HUES64 (cell line): ENCODE data around the gene ASCC3.

ENCODE experiments used
- H3K27ac ChIP-seq: 2 replicates; pipeline ENCODE4 v1.7.0; 2013; ENCODE audit warnings: low read depth, low read length, inconsistent platforms
- H3K27me3 ChIP-seq: 2 replicates; pipeline ENCODE4 v1.6.1; 2013; ENCODE audit warnings: mild to moderate bottlenecking, low read length; ENCODE audit not compliant: insufficient read depth
- H3K36me3 ChIP-seq: 2 replicates; pipeline ENCODE4 v1.6.1; 2013; ENCODE audit warnings: mild to moderate bottlenecking, low read length; ENCODE audit not compliant: insufficient read depth
- H3K4me1 ChIP-seq: 2 replicates; pipeline ENCODE4 v1.6.1; 2013; ENCODE audit warnings: mild to moderate bottlenecking, low read length, moderate library complexity; ENCODE audit not compliant: insufficient read depth
- H3K4me3 ChIP-seq: 2 replicates; pipeline ENCODE4 v1.5.1; 2013; ENCODE audit warnings: mild to moderate bottlenecking, low read length, moderate library complexity
- H3K9ac ChIP-seq: 2 replicates; pipeline ENCODE4 v1.6.1; 2013; ENCODE audit warnings: mild to moderate bottlenecking, low read depth, low read length
- H3K9me3 ChIP-seq: 2 replicates; pipeline ENCODE4 v1.6.1; 2013; ENCODE audit warnings: low read depth, low read length; ENCODE audit not compliant: insufficient read depth
- WGBS: fragments of 150-250, 120-280 bp; methylation state at CpG from one replicate; pipeline ENCODE4 v1.1.7; 2013; ENCODE audit warnings: missing lambda C conversion rate; 5-methylcytosine and 5-hydroxymethylcytosine counted together

The ASCC3 gene

DNA sequence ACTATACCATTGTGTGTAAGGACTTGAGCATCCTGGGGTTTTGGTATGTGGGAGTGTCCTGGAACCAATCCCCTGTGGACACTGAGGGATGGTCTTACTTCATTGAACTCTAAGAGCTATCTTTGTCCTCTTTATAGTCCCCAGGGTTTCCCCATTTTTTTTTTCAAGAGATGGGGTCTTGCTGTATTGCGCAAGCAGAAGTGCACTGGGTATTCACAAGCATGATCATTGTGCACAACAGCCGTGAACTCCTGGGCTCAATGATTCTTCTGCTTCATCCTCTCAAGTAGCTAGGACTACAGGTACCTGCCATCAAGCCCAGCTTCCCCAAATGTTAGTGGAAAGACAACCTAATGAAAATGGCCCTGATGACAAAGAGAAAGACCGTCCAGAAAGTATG, 2.2 kb upstream of the ASCC3 start:
- peaks cover 49% of the 10 kb centered on the region for H3K4me1 ChIP-seq
- H3K9me3 ChIP-seq, result no peaks in the 10 kb centered on the region
- WGBS, result 98% methylated on average over 3 of the region's 3 CpGs

GRCh38 chr6:100881707-100882040, 545 bp upstream of the ASCC3 start:
- Histone ChIP-seq H3K4me3 (peak overlapping the region; percentile 86), H3K27ac (peak overlapping the region; percentile 83; the same call in 1 of the 2 replicates), H3K27me3 (no peaks in the 10 kb centered on the region), H3K36me3 (no peaks in the 10 kb centered on the region), H3K9ac (peak overlapping the region; percentile 80), H3K4me1 (peaks cover 62% of the 10 kb centered on the region), H3K9me3 (no peaks in the 10 kb centered on the region)
- 37% methylated on average over 6 of the region's 6 CpGs for WGBS

More for the DNA sequence above, 2.2 kb upstream of the ASCC3 start:
- H3K4me3 ChIP-seq, result no peak overlapping the region
- no peak overlapping the region for H3K27ac ChIP-seq
- no peak overlapping the region for H3K9ac ChIP-seq
- no peaks in the 10 kb centered on the region for H3K36me3 ChIP-seq
- no peaks in the 10 kb centered on the region for H3K27me3 ChIP-seq

- Histone ChIP-seq H3K27me3 (no peaks in the 10 kb centered on the region), H3K4me3 (peak overlapping the region; percentile 86), H3K9me3 (no peaks in the 10 kb centered on the region), H3K36me3 (no peaks in the 10 kb centered on the region), H3K27ac (peak overlapping the region; percentile 83), H3K4me1 (peaks cover 63% of the 10 kb centered on the region), H3K9ac (peak overlapping the region; percentile 80)
- 0% methylated on average over 1 of the region's 5 CpGs for WGBS
These were observed 828 bp downstream of the ASCC3 start for GRCh38 chr6:100880149-100880852.

GRCh38 chr6:100879317-100879716, 1.8 kb downstream of the ASCC3 start:
- Histone ChIP-seq H3K4me3 (peak overlapping the region; percentile 86), H3K4me1 (peaks cover 59% of the 10 kb centered on the region), H3K9me3 (no peaks in the 10 kb centered on the region), H3K27me3 (no peaks in the 10 kb centered on the region), H3K27ac (peak overlapping the region; percentile 81), H3K36me3 (no peaks in the 10 kb centered on the region), H3K9ac (no peak overlapping the region)
- 20% methylated on average over 2 of the region's 2 CpGs for WGBS

GRCh38 chr6:100877851-100878250, 3.3 kb downstream of the ASCC3 start:
- H3K4me3 ChIP-seq, result peak overlapping the region; percentile 11; the same call in 1 of the 2 replicates

GRCh38 chr6:100876251-100876650, 4.9 kb downstream of the ASCC3 start:
- no peaks in the 10 kb centered on the region for H3K9me3 ChIP-seq
- no peak overlapping the region for H3K9ac ChIP-seq
- peaks cover 47% of the 10 kb centered on the region for H3K4me1 ChIP-seq
- H3K27me3 ChIP-seq, result no peaks in the 10 kb centered on the region
- no peak overlapping the region for H3K27ac ChIP-seq
- H3K4me3 ChIP-seq, result no peak overlapping the region
- peaks cover 5% of the 10 kb centered on the region; the same call in 1 of the 2 replicates for H3K36me3 ChIP-seq

More at GRCh38 chr6:100877851-100878250, 3.3 kb downstream of the ASCC3 start:
- Histone ChIP-seq H3K36me3 (no peaks in the 10 kb centered on the region), H3K27me3 (no peaks in the 10 kb centered on the region), H3K9me3 (no peaks in the 10 kb centered on the region), H3K27ac (peak overlapping the region; percentile 81), H3K9ac (peak overlapping the region; percentile 14; the same call in 1 of the 2 replicates), H3K4me1 (peaks cover 57% of the 10 kb centered on the region)

GRCh38 chr6:100865525-100865924, 15.6 kb downstream of the ASCC3 start:
- Histone ChIP-seq H3K4me3 (no peak overlapping the region), H3K4me1 (no peaks in the 10 kb centered on the region), H3K27me3 (no peaks in the 10 kb centered on the region), H3K36me3 (peaks cover 79% of the 10 kb centered on the region), H3K9ac (no peak overlapping the region), H3K27ac (no peak overlapping the region), H3K9me3 (no peaks in the 10 kb centered on the region)
- WGBS, result 100% methylated on average over 1 of the region's 2 CpGs

- H3K27me3 ChIP-seq, result no peaks in the 10 kb centered on the region
- whole genome bisulfite sequencing, result 89% methylated on average over 2 of the region's 2 CpGs
- H3K4me3 ChIP-seq, result no peak overlapping the region
- no peaks in the 10 kb centered on the region for H3K4me1 ChIP-seq
- no peaks in the 10 kb centered on the region for H3K9me3 ChIP-seq
- H3K9ac ChIP-seq, result no peak overlapping the region
- peaks cover 88% of the 10 kb centered on the region for H3K36me3 ChIP-seq
- no peak overlapping the region for H3K27ac ChIP-seq
These were observed 19.1 kb downstream of the ASCC3 start for GRCh38 chr6:100862063-100862462.

DNA sequence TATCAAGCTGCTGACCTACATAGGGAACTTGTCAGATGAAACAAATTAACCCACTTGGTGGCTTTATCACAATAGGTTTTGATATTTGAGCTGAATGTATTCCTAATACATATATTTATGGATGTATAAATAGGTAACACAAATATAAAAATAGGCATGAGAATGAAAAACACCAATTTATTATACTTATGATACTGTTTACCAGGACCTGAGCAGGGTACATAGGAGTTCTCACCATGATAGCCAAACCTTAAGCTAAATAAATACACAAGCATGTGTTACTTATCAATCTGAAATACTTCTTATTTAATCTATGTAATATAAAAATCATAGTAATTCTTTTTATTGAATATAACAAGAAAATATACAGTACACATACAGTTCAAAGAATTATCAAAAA, 25.0 kb downstream of the ASCC3 start:
- no peaks in the 10 kb centered on the region for H3K9me3 ChIP-seq
- no peak overlapping the region for H3K4me3 ChIP-seq
- no peak overlapping the region for H3K9ac ChIP-seq
- no peak overlapping the region for H3K27ac ChIP-seq
- H3K4me1 ChIP-seq, result no peaks in the 10 kb centered on the region
- H3K27me3 ChIP-seq, result no peaks in the 10 kb centered on the region
- peaks cover 43% of the 10 kb centered on the region for H3K36me3 ChIP-seq

- Histone ChIP-seq H3K27ac (no peak overlapping the region), H3K9me3 (no peaks in the 10 kb centered on the region), H3K4me1 (no peaks in the 10 kb centered on the region), H3K4me3 (no peak overlapping the region), H3K9ac (no peak overlapping the region), H3K27me3 (no peaks in the 10 kb centered on the region), H3K36me3 (peaks cover 27% of the 10 kb centered on the region)
- 94% methylated on average over 12 of the region's 12 CpGs for WGBS
These were observed 29.3 kb downstream of the ASCC3 start for GRCh38 chr6:100851819-100852218.

DNA sequence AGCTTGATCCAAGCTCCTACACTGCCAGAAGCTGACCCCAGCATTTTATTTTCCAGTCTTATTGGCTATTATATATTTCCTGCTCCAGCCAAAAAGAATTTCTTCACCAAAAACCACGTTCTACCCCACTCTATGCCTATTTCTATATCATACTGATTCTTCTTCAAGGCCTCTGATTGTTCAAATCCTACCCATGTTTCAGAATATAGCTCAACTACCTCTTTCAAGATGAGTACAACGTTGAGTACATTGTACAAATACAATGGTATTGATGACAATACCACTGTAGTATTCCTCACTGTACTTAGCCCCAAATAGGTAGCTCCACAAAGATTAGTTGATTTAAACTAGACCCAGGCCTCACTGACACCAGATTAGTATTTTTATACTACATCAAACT, 31.0 kb downstream of the ASCC3 start:
- H3K27ac ChIP-seq, result no peak overlapping the region
- H3K27me3 ChIP-seq, result no peaks in the 10 kb centered on the region
- no peak overlapping the region for H3K9ac ChIP-seq
- no peaks in the 10 kb centered on the region for H3K9me3 ChIP-seq
- WGBS, result 97% methylated on average over 2 of the region's 2 CpGs
- H3K4me3 ChIP-seq, result no peak overlapping the region
- H3K4me1 ChIP-seq, result no peaks in the 10 kb centered on the region
- H3K36me3 ChIP-seq, result peaks cover 18% of the 10 kb centered on the region

DNA sequence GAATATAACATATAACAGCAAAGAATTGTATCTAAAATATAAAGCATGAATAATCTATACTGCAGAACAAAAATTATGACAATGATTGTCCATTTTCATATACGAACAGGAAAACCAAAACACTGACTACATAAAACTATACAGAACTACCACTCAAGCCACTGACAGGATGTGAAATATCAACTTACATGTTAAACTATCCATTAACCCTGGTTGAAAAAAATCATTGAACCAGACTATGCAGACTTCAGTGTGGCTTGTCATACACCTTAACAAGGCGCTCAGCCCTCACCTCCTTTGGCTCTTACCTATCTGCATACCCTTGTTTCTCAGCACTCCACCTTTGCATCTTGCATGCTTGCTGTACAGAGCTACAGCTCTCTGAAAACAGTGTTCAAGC, 34.9 kb downstream of the ASCC3 start:
- no peaks in the 10 kb centered on the region for H3K27me3 ChIP-seq
- no peaks in the 10 kb centered on the region for H3K9me3 ChIP-seq
- no peak overlapping the region for H3K9ac ChIP-seq
- H3K36me3 ChIP-seq, result peaks cover 18% of the 10 kb centered on the region
- H3K4me3 ChIP-seq, result no peak overlapping the region
- H3K27ac ChIP-seq, result no peak overlapping the region
- 94% methylated on average over 2 of the region's 2 CpGs for WGBS
- H3K4me1 ChIP-seq, result peaks cover 27% of the 10 kb centered on the region
